Neuronal stem cell (in vitro differentiated cells): ENCODE results near the gene ZNF500.

Experiments used
- DNase-seq: peaks from one replicate; pipeline ENCODE4 v3.0.0-alpha.2; 2013; ENCODE audit warnings: low spot score
- H2AFZ ChIP-seq: one replicate; pipeline ENCODE4 v1.6.1; 2013; ENCODE audit warnings: mild to moderate bottlenecking, low read length, inconsistent platforms
- H2AK5ac ChIP-seq: 2 replicates; pipeline ENCODE4 v1.6.1; 2013; ENCODE audit warnings: low read depth, mild to moderate bottlenecking, inconsistent platforms, low read length, moderate library complexity, mixed read lengths
- H2BK120ac ChIP-seq: 2 replicates; pipeline ENCODE4 v1.6.1; 2013; ENCODE audit warnings: low read depth, mild to moderate bottlenecking, inconsistent platforms, low read length, moderate library complexity, mixed read lengths
- H2BK12ac ChIP-seq: one replicate; pipeline ENCODE4 v1.6.1; 2013; ENCODE audit warnings: low read length, inconsistent platforms
- H2BK15ac ChIP-seq: 2 replicates; pipeline ENCODE4 v1.6.1; 2013; ENCODE audit warnings: mild to moderate bottlenecking, low read length, inconsistent platforms, mixed read lengths
- H2BK5ac ChIP-seq: one replicate; pipeline ENCODE4 v1.6.1; 2013; ENCODE audit warnings: inconsistent platforms, mild to moderate bottlenecking, low read length, moderate library complexity
- H3K14ac ChIP-seq: one replicate; pipeline ENCODE4 v1.6.1; 2013; ENCODE audit warnings: low read length, inconsistent platforms
- H3K18ac ChIP-seq: 2 replicates; pipeline ENCODE4 v1.6.1; 2013; ENCODE audit warnings: low read length, inconsistent platforms
- H3K23ac ChIP-seq: 2 replicates; pipeline ENCODE4 v1.6.1; 2013; ENCODE audit warnings: low read depth, mild to moderate bottlenecking, mixed read lengths, low read length, inconsistent platforms; ENCODE audit not compliant: poor library complexity
- H3K27ac ChIP-seq: replicated peaks from 3 replicates; pipeline ENCODE4 v1.5.1; 2013; ENCODE audit warnings: low read length, inconsistent platforms
- H3K27me3 ChIP-seq, 3 experiments: 2 replicates each; pipeline ENCODE4 v1.6.1; 2013; ENCODE audit warnings: low read length in 3 of 3, mild to moderate bottlenecking in 2 of 3, inconsistent platforms in 1 of 3, low read depth in 1 of 3, mixed read lengths in 1 of 3, moderate library complexity in 1 of 3; ENCODE audit not compliant: control insufficient read depth in 3 of 3, insufficient read depth in 3 of 3
- H3K36me3 ChIP-seq, 2 donors: replicated peaks in 1 of 2; 2 replicates each; pipeline ENCODE4 v1.6.1; 2013; ENCODE audit warnings: low read length in 2 of 2; ENCODE audit not compliant: control insufficient read depth in 2 of 2, insufficient read depth in 2 of 2
- H3K4ac ChIP-seq: 2 replicates; pipeline ENCODE4 v1.6.1; 2013; ENCODE audit warnings: inconsistent platforms, mild to moderate bottlenecking, low read length, moderate library complexity
- H3K4me1 ChIP-seq, 2 donors: 1 replicate in 1 of 2; 2 replicates in 1 of 2; pipeline ENCODE4 v1.6.1; 2013; ENCODE audit warnings: low read length in 2 of 2, low read depth in 1 of 2; ENCODE audit not compliant: control insufficient read depth in 2 of 2, insufficient read depth in 1 of 2
- H3K4me2 ChIP-seq: one replicate; pipeline ENCODE4 v1.6.1; 2013; ENCODE audit warnings: mild to moderate bottlenecking, low read length, inconsistent platforms; ENCODE audit not compliant: insufficient read depth, poor library complexity, severe bottlenecking
- H3K4me3 ChIP-seq, 2 donors: 2 replicates each; pipeline ENCODE4 v1.5.1; 2013; ENCODE audit warnings: low read length in 2 of 2, mild to moderate bottlenecking in 2 of 2, inconsistent platforms in 1 of 2, moderate library complexity in 1 of 2
- H3K79me1 ChIP-seq: one replicate; pipeline ENCODE4 v1.6.1; 2013; ENCODE audit warnings: low read depth, mild to moderate bottlenecking, inconsistent platforms, low read length, moderate library complexity
- H3K9ac ChIP-seq: one replicate; pipeline ENCODE4 v1.6.1; 2013; ENCODE audit warnings: mild to moderate bottlenecking, low read depth, low read length, inconsistent platforms; ENCODE audit not compliant: poor library complexity
- H3K9me3 ChIP-seq, 2 donors: replicated peaks in 1 of 2; 2 replicates each; pipeline versions ENCODE3 to v1.6.1; 2013; ENCODE audit warnings: low read length in 2 of 2, mild to moderate bottlenecking in 2 of 2, inconsistent platforms in 1 of 2, low read depth in 1 of 2, mixed read lengths in 1 of 2, moderate library complexity in 1 of 2; ENCODE audit not compliant: control insufficient read depth in 2 of 2, insufficient read depth in 1 of 2
- H4K8ac ChIP-seq: one replicate; pipeline ENCODE4 v1.6.1; 2013; ENCODE audit warnings: low read depth, mild to moderate bottlenecking, inconsistent platforms, low read length, moderate library complexity
- H4K91ac ChIP-seq: one replicate; pipeline ENCODE4 v1.6.1; 2013; ENCODE audit warnings: low read length, low read depth, mild to moderate bottlenecking, inconsistent platforms; ENCODE audit not compliant: poor library complexity
- WGBS, 2 donors: extraction: QIAGEN DNeasy Blood & Tissue Kit; methylation state at CpG; one replicate each; pipeline ENCODE4 v1.1.7; 2013; ENCODE audit warnings: missing lambda C conversion rate in 2 of 2, mixed read lengths in 1 of 2; ENCODE audit not compliant: insufficient read length in 2 of 2, insufficient replicate concordance in 1 of 2; ENCODE audit errors: extremely low coverage in 2 of 2; 5-methylcytosine and 5-hydroxymethylcytosine counted together

The ZNF500 gene

GRCh38 chr16:4755687-4756086 is 11.3 kb downstream of the ZNF500 start:
- H3K36me3 ChIP-seq: peaks cover 43 to 89% of the 10 kb centered on the region in 2 donors

GRCh38 chr16:4754865-4755264 is 12.1 kb downstream of the ZNF500 start:
- no peak overlapping the region for H3K9ac ChIP-seq
- WGBS, 2 donors: no CpG with 5 or more reads among the region's 4 CpGs

More at GRCh38 chr16:4755687-4756086, 11.3 kb downstream of the ZNF500 start:
- Histone ChIP-seq H3K79me1 (peaks cover 2% of the 10 kb centered on the region), H2BK12ac (no peak overlapping the region), H4K91ac (no peak overlapping the region), H3K4ac (no peak overlapping the region), H2AK5ac (no peak overlapping the region), H3K27me3 (no peaks in the 10 kb centered on the region), H3K27ac (no peak overlapping the region), H3K9ac (no peak overlapping the region), H2BK120ac (no peak overlapping the region), H2AFZ (no peak overlapping the region), H3K18ac (no peak overlapping the region), H3K23ac (no peak overlapping the region), H3K9me3 (peaks cover 9 to 12% of the 10 kb centered on the region in 2 donors), H2BK15ac (no peak overlapping the region), H2BK5ac (no peak overlapping the region), H3K14ac (no peak overlapping the region), H3K4me3 (no peak overlapping the region), H3K4me2 (no peak overlapping the region), H4K8ac (no peak overlapping the region), H3K4me1 (no peaks in the 10 kb centered on the region)
- WGBS, 2 donors: no CpG with 5 or more reads among the region's 6 CpGs
- DNase-seq: no peak

GRCh38 chr16:4753227-4753626 is 13.7 kb downstream of the ZNF500 start:
- H3K36me3 ChIP-seq: peaks cover 32 to 70% of the 10 kb centered on the region in 2 donors
- no peak for DNase-seq

More at GRCh38 chr16:4754865-4755264, 12.1 kb downstream of the ZNF500 start:
- Histone ChIP-seq H3K4me3 (no peak overlapping the region), H3K79me1 (no peaks in the 10 kb centered on the region), H3K27ac (no peak overlapping the region), H3K18ac (no peak overlapping the region), H3K14ac (no peak overlapping the region), H2AK5ac (no peak overlapping the region), H4K91ac (no peak overlapping the region), H4K8ac (no peak overlapping the region), H3K23ac (no peak overlapping the region), H3K4me1 (no peaks in the 10 kb centered on the region), H2BK120ac (no peak overlapping the region), H2AFZ (no peak overlapping the region), H2BK15ac (no peak overlapping the region), H3K36me3 (peaks cover 37 to 86% of the 10 kb centered on the region in 2 donors), H3K4ac (no peak overlapping the region), H3K4me2 (no peak overlapping the region), H2BK12ac (no peak overlapping the region), H3K27me3 (no peaks in the 10 kb centered on the region), H2BK5ac (no peak overlapping the region), H3K9me3 (peaks cover 7 to 12% of the 10 kb centered on the region in 2 donors)
- DNase-seq: no peak

DNA sequence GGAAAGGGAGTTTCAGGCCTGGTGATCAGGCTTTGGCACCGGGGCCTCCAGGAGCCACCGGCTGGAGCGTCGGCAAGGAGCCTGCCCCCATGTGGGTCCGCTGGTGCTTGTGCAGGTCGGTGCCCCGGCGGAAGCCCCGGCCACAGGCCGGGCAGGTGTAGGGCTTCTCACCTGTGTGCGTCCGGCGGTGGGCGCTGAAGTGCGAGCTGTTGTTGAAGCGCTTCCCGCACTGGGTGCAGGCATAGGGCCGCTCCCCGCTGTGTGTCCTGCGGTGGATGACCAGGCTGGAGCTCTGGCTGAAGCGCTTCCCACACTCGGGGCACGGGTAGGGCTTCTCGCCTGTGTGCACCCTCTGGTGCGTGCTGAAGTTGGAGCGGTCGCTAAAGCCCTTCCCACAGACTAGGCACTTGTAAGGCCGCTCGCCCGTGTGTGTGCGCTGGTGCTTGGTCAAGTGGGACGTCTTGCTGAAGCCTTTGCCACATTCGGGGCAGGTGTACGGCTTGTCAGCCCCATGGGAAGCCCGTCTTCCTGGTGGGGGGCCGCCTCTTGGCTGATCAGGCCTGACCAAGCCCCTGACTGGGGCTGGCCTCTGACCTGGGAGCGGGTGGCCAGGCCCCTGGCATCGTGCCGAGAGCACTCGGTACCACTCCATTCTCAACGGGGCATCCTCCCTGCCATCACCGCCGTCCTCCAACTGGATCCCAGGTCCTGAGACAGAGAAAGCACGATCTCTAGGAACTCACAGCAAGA is 14.4 kb downstream of the ZNF500 start:
- peaks cover 7 to 12% of the 10 kb centered on the region in 2 donors for H3K9me3 ChIP-seq
- no peak overlapping the region for H3K9ac ChIP-seq
- no peak overlapping the region for H3K23ac ChIP-seq
- H3K79me1 ChIP-seq: no peaks in the 10 kb centered on the region
- no peak for DNase-seq
- no peak overlapping the region for H3K4me3 ChIP-seq
- H2BK5ac ChIP-seq: no peak overlapping the region
- no peak overlapping the region for H2BK120ac ChIP-seq
- H2BK15ac ChIP-seq: no peak overlapping the region
- H2AFZ ChIP-seq: no peak overlapping the region
- no peak overlapping the region for H4K91ac ChIP-seq
- no peak overlapping the region for H2BK12ac ChIP-seq
- no peak overlapping the region for H4K8ac ChIP-seq
- H3K14ac ChIP-seq: no peak overlapping the region
- H3K18ac ChIP-seq: no peak overlapping the region
- no peak overlapping the region for H3K4me2 ChIP-seq
- WGBS, 2 donors: no CpG with 5 or more reads among the region's 44 CpGs
- H3K27ac ChIP-seq: no peak overlapping the region
- peaks cover 30 to 67% of the 10 kb centered on the region in 2 donors for H3K36me3 ChIP-seq
- H3K4ac ChIP-seq: no peak overlapping the region
- H3K27me3 ChIP-seq: no peaks in the 10 kb centered on the region
- H2AK5ac ChIP-seq: no peak overlapping the region
- H3K4me1 ChIP-seq: peaks cover 0 to 1% of the 10 kb centered on the region in 2 donors

More at GRCh38 chr16:4753227-4753626, 13.7 kb downstream of the ZNF500 start:
- Histone ChIP-seq H4K91ac (no peak overlapping the region), H3K23ac (no peak overlapping the region), H2AK5ac (no peak overlapping the region), H3K79me1 (no peaks in the 10 kb centered on the region), H2AFZ (no peak overlapping the region), H3K18ac (no peak overlapping the region), H2BK15ac (no peak overlapping the region), H3K4me1 (no peaks in the 10 kb centered on the region), H3K27ac (no peak overlapping the region), H4K8ac (no peak overlapping the region), H3K4ac (no peak overlapping the region), H2BK120ac (no peak overlapping the region), H3K9ac (no peak overlapping the region), H3K4me2 (no peak overlapping the region), H3K14ac (no peak overlapping the region), H3K27me3 (no peaks in the 10 kb centered on the region), H2BK5ac (no peak overlapping the region), H3K9me3 (peaks cover 7 to 12% of the 10 kb centered on the region in 2 donors), H2BK12ac (no peak overlapping the region), H3K4me3 (peak overlapping the region in 1 of 2 donors; percentile 58)
- WGBS, 2 donors: no CpG with 5 or more reads among the region's 11 CpGs
